LHCN-M2 (cell line): ENCODE results near the gene SELL. TPM values are rescaled to one million over a fixed set of nuclear protein-coding genes. Genes with fewer than 3 reads are reported as not detected.
"Not testable (repeated sequence)": the region's sequence is repeated elsewhere in the genome, so short reads cannot be mapped to it uniquely, and the experiment has no call there.

Experiments used
- DNase-seq: peaks from one replicate; pipeline ENCODE4 v3.0.0-alpha.2; 2012; ENCODE audit warnings: low read depth
- polyA plus RNA-seq: library from polyadenylated mRNA; unstranded; fragments of >200 nt; gene quantifications from one replicate; pipeline ENCODE4 v1.2.1, GENCODE V29; 2012; ENCODE audit warnings: missing spikeins
- total RNA-seq: library from RNA; depleted of rRNA; stranded (reverse); fragments of >200 nt; gene quantifications from 2 replicates; pipeline ENCODE4 v1.2.3, GENCODE V29; 2014; rRNA removed

The SELL gene
- total RNA-seq: not detected in 2 replicates
- not detected for polyA plus RNA-seq

DNA sequence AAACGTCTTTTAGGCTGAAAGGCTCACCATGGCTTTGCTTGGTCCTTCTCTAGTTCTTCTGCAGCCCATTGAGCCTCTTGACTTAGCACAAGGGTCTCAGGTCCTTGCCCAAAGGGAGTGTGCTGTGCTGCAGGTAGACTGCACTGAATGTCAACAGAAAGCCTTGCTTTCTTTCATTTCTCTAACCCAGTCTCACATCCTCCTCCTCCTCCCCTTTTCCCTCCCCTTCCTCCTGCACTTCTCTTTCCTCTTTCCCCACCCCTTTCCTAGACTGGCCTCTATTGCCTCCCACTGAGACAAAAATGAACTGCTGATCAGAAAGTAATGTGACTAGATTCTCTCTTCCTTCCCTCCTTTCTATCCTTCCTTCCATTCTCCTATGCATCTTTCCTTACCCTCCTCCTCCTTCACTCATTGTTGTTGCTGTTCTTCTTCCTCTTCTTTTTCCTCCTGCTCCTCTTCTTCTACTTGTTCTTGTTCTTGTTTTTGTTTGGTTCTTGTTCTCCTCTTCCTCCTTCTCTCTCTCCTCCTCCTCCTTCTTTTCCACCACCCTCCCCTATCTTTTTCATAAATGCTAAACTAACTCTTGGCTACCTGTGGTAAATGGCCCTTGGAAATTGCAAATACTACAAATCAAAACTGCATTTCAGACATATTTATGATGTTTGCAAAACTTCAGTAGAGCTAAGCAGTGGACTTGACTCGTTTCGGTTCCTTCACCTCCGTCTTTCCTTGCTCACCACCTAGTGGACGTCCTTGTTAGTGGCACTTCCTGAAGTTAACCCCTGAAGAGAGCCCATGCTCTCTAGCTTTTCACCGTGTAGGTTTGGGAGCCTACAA, at the start of gene SELL:
Gene SELL (minus strand): TSS at position 152 of the 840 bp plus-strand sequence. CDS start 122 bp downstream, at position 30.
- peak; percentile 57 for DNase-seq

DNA sequence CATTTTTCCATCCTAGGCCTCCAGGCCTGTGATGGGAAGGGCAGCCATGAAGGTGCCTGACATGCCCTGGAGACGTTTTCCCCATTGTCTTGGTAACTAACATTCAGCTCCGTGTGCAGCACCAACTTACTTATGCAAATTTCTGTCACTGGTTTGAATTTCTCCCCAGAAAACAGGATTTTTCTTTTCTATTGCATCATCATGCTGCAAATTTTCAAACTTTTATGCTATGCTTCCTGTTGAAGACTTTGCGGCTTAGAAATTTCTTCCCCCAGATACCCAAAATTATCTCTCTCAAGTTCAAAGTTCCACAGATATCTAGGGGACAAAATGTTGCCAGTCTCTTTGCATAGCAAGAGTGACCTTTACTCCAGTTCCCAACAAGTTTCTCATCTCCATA, 47.6 kb upstream of the SELL start:
- DNase-seq: no peak

DNA sequence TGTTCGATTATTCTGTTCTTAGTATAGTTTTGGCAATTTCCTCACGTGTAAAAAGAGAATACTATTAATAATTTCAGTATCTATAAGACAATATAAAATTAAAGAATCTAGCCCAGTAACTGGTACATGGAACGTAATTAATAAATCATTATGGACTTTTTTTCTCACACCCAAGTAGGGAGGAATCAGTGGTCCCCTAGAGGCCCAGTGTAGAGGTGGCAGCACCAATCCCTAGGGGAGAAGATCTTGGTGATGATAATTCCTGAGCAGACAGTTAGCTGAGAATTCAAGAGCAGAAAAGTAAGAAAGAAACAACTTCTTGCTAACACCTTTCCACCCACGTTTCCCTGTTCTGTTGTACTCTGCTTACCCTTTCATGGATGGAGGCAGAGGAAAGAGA, 42.1 kb upstream of the SELL start:
- no peak for DNase-seq

DNA sequence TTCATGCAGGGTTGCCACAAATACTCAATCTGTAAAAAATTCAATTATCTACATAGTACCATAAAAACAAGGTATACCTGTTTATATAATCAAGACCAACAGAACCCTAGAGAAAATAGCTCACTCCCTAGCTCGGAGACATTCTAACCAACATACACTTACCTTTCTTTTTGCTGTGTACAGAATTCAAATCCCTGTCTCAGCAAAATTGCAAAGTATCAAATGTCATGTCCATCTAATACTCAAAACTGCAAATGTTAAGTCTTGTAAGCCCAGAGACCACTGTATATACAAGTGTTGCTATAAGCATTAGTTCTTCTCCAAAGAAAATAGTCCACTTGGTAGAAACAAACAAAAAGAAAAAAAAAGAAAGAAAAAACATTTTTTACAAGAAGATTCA, 38.6 kb upstream of the SELL start:
- DNase-seq: no peak

DNA sequence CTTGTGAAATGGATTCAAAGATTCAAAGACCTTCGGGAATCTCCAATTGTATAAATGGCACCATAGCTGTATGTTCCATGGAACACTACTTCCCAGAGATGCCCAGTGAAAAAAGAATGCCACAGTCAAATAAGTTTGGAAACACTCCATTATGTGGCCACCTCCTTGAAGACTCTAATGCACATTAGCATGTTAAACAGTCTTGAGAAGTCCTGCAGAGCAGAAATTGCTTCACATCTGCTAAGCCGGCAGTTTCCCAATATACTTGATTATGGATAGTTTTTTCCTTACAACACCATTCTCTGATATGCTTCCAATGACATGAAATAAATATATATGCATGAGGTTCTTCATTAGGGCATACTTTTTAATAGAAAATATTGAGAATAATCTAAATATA, 35.1 kb upstream of the SELL start:
- DNase-seq: no peak

DNA sequence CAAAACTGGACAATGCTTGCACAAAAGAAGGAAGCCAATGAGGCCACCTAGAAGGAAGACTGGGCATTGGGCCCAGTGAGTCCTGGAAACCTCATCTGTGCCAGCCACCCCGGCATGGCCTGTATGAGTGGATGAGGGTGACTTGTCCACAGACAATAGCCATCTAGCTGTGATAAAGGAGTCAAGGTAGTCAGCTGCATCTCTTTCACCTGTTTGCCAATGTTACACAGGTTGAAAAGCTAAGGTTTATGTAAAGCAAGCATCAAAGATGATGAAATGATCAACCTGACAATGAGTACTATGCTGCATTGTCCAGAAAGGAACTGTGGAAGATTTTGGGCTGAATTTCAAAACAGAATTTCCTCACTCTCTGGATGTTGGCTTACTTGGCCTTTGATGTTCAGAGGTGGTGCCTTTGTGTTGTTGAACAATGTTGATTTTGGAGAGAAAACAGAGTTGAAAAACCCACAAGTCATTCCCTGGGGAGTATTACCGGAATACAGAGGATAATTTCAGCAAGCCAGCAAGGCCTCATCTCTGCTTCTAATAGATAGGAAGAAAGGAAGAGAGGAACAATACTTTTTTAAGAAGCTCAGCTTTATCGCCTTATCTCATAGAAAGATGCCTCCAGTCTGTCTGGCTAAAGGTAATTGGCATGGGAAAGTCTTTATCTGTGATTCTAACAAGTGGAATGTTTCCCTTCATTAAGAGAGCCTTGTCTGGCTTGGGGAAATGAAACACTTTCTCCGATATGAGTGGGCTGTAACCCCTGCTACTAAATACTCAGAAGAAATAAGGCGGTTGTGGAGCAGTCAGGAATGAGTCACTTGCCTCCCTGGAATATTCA, 33.8 kb upstream of the SELL start:
- peak; percentile 4 for DNase-seq

DNA sequence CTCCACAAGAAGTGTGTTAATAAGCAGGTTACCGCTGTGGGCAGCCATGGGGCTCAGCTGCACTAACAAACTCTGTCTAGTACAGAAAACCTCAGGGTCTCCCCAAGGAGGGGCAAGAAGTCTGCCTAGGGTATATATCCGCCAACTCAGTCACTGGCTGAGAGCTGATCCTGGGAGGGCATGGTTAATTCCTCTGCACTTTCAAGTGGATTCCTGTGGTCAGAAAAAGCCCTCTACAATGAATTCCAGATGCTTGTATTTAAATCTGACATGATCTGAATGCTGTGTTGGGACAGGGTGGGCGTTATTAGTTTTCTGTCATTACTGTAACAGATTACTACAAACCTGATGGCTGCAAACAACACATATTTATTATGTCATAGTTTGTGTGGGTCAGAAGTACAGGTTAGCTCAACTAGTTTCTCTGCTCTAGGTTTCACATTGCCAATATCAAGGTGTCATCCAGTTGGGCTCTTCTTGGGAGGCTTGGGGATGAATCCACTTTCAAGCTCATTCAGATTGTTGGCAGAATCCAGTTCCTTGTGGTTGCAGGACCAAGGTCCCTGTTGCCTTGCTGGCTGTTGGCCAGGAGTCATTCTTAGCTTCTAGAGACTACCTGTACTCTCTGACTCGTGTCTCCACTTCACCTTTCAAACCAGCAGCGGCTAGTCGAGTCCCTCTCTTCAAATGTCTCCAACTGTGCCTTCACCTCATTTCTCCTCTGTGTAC, 30.4 kb upstream of the SELL start:
- peak; percentile 11 for DNase-seq

DNA sequence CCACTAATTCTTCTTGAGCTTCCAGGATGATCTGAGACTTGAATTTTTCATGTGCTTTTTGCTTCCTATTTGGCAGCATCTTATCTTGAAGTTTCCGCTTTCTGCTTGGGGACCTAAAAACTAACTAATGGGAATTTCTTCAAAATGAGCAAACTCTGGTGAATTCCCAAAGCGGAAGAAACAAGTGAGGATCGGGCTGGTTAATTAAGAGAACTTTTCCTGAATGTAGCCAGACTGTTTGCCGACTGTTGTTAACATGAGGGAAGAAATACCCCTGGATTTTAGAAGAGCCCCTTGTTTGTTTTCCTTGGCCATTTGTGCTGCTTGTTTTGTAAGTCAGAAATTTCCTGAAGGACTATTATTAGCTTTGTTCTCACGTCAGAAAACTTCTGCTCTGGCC, 28.6 kb upstream of the SELL start:
- no peak for DNase-seq

DNA sequence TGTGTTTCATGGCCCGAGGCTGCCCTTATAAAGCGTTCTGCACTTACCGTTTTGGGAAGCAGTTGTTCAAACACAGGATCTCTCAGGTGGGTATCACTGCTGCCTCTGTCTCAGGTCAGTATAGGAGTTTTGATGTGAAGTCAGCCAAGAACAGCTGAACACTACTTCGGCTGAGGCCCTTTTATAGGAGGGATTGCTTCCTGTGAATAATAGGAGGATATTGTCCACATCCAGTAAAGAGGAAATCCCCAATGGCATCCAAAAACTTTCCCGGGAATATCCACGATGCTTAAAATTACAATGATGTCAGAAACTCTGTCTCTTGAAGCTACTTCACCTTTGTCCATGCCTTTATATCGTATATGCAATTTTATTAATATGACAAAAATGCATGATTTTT, 22.5 kb upstream of the SELL start, which contains the start of gene SELE:
Gene SELE (minus strand): TSS at position 156 of the 400 bp plus-strand sequence. CDS start 467 bp downstream, outside the sequence.
- no peak for DNase-seq

DNA sequence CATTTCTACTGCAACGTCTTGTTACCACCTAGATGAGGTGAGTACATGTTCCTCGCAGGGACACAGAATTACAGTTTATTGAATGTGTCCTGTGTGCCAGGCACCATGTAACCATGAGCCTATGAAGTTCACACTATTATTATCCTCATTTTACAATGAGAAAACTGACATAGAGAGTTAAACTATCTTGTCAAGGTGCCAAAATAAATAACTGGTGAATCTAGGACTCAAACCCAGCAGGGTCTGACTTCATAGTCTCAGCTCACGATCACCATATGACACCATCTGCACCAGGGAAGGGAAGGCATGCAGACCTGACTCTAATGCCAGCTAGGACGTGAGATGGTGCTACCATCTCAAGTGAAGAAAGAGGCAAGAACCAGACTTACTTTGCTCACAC, 20.0 kb upstream of the SELL start:
- DNase-seq: no peak

DNA sequence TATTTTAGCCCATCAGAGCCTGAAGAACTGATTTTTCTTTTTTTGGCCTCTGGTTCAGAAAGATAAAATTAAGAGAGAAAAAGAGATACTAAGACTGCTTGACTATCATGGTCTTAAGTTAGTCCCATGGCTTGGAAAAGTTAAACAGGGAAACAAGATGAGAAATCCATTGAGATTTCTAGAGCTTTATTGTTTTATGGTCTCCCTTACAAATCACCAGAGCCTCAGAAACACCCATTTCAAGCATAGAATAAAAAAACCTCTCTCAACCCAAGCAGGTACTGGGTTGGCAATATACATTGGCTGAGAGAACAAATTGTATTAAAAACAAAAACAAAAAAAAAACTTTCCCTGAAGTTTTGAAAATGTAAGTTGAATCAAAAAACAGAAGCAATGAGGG, 18.6 kb upstream of the SELL start:
- no peak for DNase-seq

DNA sequence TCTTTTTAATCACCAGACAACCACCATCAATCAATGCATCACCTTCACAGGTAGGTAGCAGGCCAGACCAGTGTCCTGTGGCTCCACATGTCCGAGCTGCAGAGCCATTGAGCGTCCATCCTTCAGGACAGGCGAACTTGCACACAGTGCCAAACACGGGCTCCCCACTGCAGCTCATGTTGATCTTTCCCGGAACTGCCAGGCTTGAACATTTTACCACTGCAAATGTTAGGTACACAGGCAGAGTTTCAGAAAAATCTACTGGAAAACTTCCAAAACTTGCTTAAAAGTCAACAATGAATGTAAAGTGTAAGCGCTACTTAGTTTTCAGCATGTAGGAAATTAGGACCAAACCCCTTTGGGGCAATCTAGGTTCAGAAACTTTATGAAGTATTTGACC, 15.9 kb upstream of the SELL start:
- DNase-seq: no peak

DNA sequence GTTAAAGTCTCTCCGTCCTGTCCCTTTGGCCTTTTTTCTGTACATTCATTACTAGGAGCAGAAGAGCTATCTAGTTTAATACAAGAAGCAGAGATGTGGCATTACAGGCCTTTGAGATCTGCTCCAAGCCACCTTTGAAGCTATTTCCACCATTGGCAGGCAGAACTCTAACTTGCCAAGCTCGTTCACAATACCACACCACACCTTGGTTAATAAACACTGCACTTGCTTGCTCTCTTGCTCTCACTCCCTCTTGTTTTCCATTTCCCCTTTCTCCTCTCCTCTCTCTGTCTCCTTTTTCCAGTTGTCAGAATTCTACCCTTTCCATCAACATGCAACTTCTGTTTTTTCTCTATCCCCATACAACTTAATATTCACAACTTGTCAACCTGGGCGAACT, 15.4 kb upstream of the SELL start:
- DNase-seq: no peak

DNA sequence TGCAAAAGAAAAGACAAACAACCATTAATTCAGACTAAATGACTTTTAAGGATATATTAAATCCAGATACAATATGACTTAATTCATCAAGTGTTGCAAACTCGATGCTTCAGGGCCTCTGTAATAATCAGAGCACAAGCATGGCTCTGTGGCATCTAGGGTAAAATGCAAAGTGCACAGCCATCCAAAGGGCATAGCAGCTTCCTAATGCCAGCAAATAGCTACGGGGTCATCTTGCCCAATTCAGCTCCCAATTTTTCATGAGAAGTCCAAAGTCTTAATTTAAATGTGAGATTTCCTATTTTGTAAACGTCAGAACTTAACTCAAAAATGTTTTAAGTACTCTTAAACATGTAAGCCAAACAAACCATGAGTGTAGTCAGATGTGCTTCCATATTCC, 14.5 kb upstream of the SELL start:
- DNase-seq: no peak

DNA sequence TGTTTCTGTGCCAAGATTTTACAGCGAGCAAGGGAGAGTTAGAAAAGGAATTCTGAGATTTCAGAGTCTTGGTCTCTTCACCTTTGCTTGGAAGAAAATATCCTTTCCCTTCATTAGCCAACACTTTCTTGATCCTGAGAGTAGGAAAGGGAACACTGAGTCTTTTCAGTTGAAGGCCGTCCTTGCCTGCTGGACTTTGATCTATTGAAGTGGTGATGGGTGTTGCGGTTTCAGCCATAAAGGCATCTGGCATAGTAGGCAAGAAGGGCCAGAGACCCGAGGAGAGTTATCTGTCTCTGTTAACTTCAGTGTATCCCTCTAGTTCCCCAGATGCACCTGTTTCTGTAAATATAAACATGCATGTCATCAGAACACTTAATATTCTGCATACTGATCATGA, 12.7 kb upstream of the SELL start:
- DNase-seq: no peak

DNA sequence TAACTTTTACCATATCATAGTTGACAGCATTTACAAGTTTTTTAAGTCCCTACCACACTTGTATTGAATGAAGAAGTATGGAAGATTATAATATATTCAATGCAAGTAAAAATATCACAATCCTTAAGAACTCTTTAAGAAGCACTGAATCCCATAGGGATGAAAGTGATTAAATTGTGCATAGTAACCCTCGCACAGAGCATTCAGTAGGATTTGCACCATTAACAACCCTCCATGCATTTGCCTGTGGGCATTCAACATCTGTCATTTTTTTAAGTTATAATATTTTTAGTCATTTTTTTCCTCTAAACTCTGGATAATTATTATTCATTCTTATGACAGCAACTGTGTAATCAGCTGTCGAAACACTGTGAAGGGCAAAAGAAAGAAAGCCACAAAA, 12.3 kb upstream of the SELL start:
- peak; percentile 10 for DNase-seq

DNA sequence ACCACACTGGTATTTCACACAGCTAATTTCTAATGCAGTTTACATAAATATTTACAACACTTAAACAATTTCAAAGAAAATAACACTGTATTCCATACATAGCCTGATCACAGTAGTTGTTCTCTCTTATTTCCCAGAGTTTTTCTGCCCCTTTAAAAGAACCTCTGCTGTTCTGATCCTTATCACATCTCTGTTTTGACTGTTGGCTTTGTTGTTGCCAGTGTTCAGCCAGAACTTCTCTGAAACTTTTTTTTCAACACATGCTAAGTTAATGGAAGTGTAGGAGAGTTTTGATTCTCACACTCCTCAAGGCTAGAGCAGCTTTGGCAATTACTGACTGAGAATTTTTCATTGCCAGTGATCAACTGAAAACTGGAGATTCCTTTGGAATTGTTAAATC, 11.4 kb upstream of the SELL start:
- no peak for DNase-seq

DNA sequence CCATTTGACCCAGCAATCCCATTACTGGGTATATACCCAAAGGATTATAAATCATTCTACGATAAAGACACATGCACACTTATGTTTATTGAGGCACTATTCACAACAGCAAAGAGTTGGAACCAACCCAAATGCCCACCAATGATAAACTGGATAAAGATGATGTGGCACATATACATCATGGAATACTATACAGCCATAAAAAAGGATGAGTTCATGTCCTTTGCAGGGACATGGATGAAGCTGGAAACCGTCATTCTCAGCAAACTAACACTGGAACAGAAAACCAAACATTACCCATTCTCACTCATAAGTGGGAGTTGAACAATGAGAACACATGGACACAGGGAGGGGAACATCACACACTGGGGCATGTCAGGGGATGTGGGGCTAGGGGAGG, 3.7 kb upstream of the SELL start:
- DNase-seq: not testable (repeated sequence)

DNA sequence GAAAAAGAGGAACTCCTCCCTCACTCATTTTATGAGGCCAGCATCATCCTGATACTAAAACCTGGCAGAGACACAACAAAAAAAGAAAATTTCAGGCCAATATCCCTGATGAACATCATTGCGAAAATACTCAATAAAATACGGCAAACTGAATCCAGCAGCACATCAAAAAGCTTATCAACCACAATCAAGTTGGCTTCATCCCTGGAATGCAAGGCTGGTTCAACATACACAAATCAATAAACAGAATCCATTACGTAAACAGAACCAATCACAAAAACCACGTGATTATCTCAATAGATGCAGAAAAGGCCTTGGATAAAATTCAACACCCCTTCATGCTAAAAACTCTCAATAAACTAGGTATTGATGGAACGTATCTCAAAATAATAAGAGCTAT, 1.7 kb upstream of the SELL start:
- not testable (repeated sequence) for DNase-seq

DNA sequence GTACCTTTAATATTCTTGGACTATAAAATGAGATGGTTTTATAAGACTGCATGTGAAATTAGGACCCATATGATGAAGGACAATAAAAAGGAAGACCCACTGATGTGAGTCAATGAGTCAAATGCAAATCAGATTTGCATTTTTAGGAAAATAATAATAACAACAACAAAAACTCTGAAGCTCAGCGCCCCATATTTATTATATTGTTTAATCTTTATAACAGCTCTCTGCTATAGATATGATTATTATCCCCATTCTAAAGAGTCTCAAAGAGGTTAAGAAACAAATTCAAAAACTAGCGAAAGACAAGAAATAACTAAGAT, 850 bp upstream of the SELL start:
- no peak for DNase-seq

DNA sequence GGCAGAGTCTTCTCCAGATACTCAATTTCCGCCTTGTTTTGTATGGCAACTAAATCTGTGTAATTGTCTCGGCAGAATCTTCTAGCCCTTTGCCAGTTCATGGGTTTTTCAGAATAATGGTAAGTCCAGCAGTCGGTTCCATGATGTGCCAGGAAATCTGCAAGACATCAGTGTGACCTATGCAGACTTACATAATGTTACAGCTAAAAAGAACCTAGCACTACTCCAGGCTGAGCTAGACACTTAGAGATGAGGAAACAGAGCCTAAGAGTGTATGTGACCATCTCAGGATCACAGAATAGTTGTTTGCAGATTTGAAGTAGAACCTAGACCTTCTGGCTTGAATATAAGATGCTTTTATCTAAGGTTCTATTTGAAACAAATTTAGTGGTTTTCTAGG, 2.8 kb downstream of the SELL start:
- no peak for DNase-seq
